Activated T-cell treated with anti-CD3 and anti-CD28 coated beads, Interleukin-2, amount 50 U/mL, for 24 hours (primary cell): ENCODE data around the gene PRKAG2.

Experiments used
- DNase-seq: peaks from one replicate; pipeline ENCODE4 v3.0.0-alpha.2; 2020
- H3K27ac Mint-ChIP-seq: 2 replicates; pipeline ENCODE4 v1.8.0; 2020; ENCODE audit warnings: mild to moderate bottlenecking, mixed read lengths
- H3K27me3 Mint-ChIP-seq: 2 replicates; pipeline ENCODE4 v1.8.0; 2020; ENCODE audit warnings: mixed read lengths
- H3K36me3 Mint-ChIP-seq: 2 replicates; pipeline ENCODE4 v1.8.0; 2020; ENCODE audit warnings: low read depth, mixed read lengths
- H3K4me1 Mint-ChIP-seq: 2 replicates; pipeline ENCODE4 v1.8.0; 2020; ENCODE audit warnings: low read depth, mixed read lengths
- H3K4me3 Mint-ChIP-seq: 2 replicates; pipeline ENCODE4 v1.8.0; 2020; ENCODE audit warnings: mild to moderate bottlenecking, moderate library complexity, mixed read lengths
- H3K9me3 Mint-ChIP-seq: 2 replicates; pipeline ENCODE4 v1.8.0; 2020; ENCODE audit warnings: mixed read lengths

Gene PRKAG2

DNA sequence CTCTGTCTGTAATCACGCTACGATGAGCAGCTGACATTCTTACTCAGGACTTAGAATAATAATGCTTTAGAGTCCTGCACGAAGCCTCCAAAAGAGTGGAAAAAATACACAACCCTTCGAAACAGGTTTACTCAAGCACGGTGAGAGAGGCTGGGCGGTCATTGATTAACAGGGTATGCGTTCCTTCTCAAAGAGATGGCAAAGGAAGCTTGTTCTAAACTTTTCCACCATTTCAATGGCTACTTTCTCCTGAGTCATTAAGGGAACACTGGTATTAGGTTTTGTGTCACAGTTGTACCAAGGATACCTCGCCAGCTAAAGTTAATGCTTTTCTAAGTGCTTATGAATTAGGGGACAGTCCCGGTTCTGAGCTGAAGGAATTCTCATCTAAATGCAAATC, 215.3 kb downstream of the PRKAG2 start:
- Mint-ChIP-seq H3K27me3 (no peaks in the 10 kb centered on the region), H3K9me3 (no peaks in the 10 kb centered on the region), H3K27ac (no peak overlapping the region), H3K36me3 (no peaks in the 10 kb centered on the region), H3K4me1 (no peaks in the 10 kb centered on the region), H3K4me3 (no peak overlapping the region)
- no peak for DNase-seq

DNA sequence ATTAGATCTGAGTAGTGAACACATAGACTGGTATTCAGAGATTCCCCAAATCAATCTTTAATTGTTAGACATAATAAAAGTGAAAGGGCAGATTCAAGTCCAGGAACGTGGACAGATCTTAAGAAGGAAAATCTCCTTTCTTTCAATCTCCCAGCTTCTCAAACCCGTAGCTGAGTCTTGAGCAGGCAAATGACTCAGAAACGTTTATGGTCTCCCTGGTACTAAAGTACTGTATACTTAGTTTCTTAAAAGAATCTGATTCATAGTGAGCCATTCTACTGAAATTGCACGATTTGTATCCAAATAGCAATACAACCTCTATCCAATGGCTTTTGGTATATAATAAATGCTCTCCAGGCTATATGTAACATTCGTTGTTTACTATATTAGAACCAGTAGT, 216.8 kb downstream of the PRKAG2 start:
- no peak overlapping the region for H3K27ac Mint-ChIP-seq
- no peaks in the 10 kb centered on the region for H3K4me1 Mint-ChIP-seq
- no peaks in the 10 kb centered on the region for H3K9me3 Mint-ChIP-seq
- no peak overlapping the region for H3K4me3 Mint-ChIP-seq
- no peaks in the 10 kb centered on the region for H3K27me3 Mint-ChIP-seq
- DNase-seq: no peak
- H3K36me3 Mint-ChIP-seq: no peaks in the 10 kb centered on the region

- H3K4me3 Mint-ChIP-seq: no peak overlapping the region
- H3K9me3 Mint-ChIP-seq: no peaks in the 10 kb centered on the region
- no peak overlapping the region for H3K27ac Mint-ChIP-seq
- no peaks in the 10 kb centered on the region for H3K4me1 Mint-ChIP-seq
- DNase-seq: no peak
- H3K36me3 Mint-ChIP-seq: no peaks in the 10 kb centered on the region
- no peaks in the 10 kb centered on the region for H3K27me3 Mint-ChIP-seq
These were observed 217.7 kb downstream of the PRKAG2 start for GRCh38 chr7:151659219-151659618.

DNA sequence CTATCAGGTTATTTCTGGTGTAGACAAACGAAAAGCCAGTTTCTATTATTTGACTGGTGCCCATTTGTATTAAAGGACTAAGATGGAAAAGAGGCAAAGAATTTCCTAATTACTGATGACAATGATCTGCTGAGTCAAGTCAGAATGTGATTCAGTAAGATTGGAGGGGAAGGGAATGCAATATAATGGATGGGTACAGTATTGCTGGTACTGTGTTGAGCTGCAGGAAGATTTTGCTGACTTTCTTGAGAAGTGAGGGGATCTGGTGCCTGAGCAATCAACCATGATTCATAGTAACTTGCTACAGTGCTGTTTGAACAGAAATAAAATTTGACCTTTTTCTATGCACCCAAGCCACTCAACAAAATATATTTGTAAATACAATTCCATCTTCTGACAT, 218.1 kb downstream of the PRKAG2 start:
- H3K27me3 Mint-ChIP-seq: no peaks in the 10 kb centered on the region
- no peaks in the 10 kb centered on the region for H3K9me3 Mint-ChIP-seq
- no peak overlapping the region for H3K27ac Mint-ChIP-seq
- no peak for DNase-seq
- H3K4me1 Mint-ChIP-seq: no peaks in the 10 kb centered on the region
- H3K36me3 Mint-ChIP-seq: no peaks in the 10 kb centered on the region
- H3K4me3 Mint-ChIP-seq: no peak overlapping the region

GRCh38 chr7:151657173-151657572, 219.7 kb downstream of the PRKAG2 start:
- no peak for DNase-seq
- Mint-ChIP-seq H3K27ac (no peak overlapping the region), H3K4me3 (no peak overlapping the region), H3K9me3 (no peaks in the 10 kb centered on the region), H3K36me3 (no peaks in the 10 kb centered on the region), H3K4me1 (no peaks in the 10 kb centered on the region), H3K27me3 (no peaks in the 10 kb centered on the region)

DNA sequence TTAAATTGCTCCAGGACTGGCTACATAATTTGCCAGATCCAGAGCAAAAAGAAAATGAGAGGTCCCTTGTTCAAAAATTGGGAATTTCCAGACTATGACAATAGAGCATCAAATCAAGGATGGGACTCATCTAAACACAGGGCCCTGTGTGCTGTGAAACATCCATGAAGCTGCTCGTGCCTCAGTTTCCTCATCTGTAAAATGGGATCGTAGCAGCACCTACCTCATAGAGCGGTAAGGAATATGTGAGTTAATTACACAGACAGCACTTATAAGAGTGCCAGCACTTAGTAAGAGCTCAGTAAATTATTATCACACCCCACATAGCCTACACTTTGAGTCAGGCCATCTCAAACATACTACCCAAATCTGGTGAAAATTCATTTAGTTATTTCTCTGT, 221.4 kb downstream of the PRKAG2 start:
- Mint-ChIP-seq H3K36me3 (no peaks in the 10 kb centered on the region), H3K4me3 (no peak overlapping the region), H3K4me1 (peaks cover 3% of the 10 kb centered on the region), H3K27ac (no peak overlapping the region), H3K27me3 (no peaks in the 10 kb centered on the region), H3K9me3 (no peaks in the 10 kb centered on the region)
- no peak for DNase-seq

GRCh38 chr7:151652111-151652510, 224.8 kb downstream of the PRKAG2 start:
- H3K9me3 Mint-ChIP-seq: no peaks in the 10 kb centered on the region
- no peaks in the 10 kb centered on the region for H3K27me3 Mint-ChIP-seq
- H3K27ac Mint-ChIP-seq: no peak overlapping the region
- H3K4me1 Mint-ChIP-seq: peaks cover 3% of the 10 kb centered on the region
- no peak for DNase-seq
- no peak overlapping the region for H3K4me3 Mint-ChIP-seq
- no peaks in the 10 kb centered on the region for H3K36me3 Mint-ChIP-seq

DNA sequence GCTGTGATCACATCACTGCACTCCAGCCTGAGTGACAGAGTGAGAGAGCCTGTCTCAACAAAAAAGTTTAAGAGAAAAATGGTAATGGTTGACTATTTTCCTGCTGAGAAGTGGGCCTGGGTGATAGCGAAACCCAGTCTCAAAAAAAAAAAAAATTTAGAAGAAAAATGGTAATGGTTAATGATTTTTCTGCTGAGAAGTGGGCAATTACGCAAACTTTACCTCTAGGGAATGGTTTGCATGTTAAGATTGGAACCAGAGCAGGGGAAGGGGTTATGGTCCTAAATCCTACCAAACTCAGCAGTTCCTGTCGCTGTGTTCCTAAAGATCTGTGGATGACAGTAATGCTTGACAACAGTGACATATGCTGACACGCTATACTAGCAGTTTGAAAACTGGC, 226.8 kb downstream of the PRKAG2 start:
- H3K27me3 Mint-ChIP-seq: no peaks in the 10 kb centered on the region
- no peak overlapping the region for H3K27ac Mint-ChIP-seq
- H3K36me3 Mint-ChIP-seq: peaks cover 2% of the 10 kb centered on the region
- no peaks in the 10 kb centered on the region for H3K9me3 Mint-ChIP-seq
- DNase-seq: no peak
- peaks cover 3% of the 10 kb centered on the region for H3K4me1 Mint-ChIP-seq
- no peak overlapping the region for H3K4me3 Mint-ChIP-seq

- H3K4me3 Mint-ChIP-seq: no peak overlapping the region
- no peak for DNase-seq
- H3K27me3 Mint-ChIP-seq: no peaks in the 10 kb centered on the region
- H3K36me3 Mint-ChIP-seq: peaks cover 2% of the 10 kb centered on the region
- H3K9me3 Mint-ChIP-seq: no peaks in the 10 kb centered on the region
- H3K27ac Mint-ChIP-seq: no peak overlapping the region
- peaks cover 7% of the 10 kb centered on the region for H3K4me1 Mint-ChIP-seq
These were observed 228.5 kb downstream of the PRKAG2 start for GRCh38 chr7:151648429-151648828.

DNA sequence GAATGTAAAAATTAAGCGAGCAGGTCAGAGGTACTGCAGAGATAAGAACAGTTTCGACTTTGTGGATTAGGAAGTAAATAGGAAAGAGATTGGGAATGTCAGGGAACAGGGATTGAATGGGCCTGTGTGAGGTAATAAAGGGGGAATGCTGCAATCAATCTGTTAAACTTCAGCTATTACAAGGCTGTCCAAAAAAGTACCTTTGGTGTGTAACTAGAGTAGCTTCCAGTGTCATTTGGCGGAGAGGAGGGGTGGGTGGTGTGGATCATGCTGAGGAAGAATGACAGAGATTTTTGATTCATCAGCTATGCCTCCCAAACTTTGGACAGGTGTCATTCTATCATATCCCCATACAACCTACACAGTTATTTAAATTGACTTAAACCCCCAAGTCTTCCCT, 229.0 kb downstream of the PRKAG2 start:
- no peak for DNase-seq
- no peaks in the 10 kb centered on the region for H3K9me3 Mint-ChIP-seq
- H3K36me3 Mint-ChIP-seq: peaks cover 2% of the 10 kb centered on the region
- no peak overlapping the region for H3K27ac Mint-ChIP-seq
- H3K4me1 Mint-ChIP-seq: peaks cover 7% of the 10 kb centered on the region
- no peaks in the 10 kb centered on the region for H3K27me3 Mint-ChIP-seq
- no peak overlapping the region for H3K4me3 Mint-ChIP-seq

GRCh38 chr7:151647006-151647405, 229.9 kb downstream of the PRKAG2 start:
- H3K27me3 Mint-ChIP-seq: no peaks in the 10 kb centered on the region
- no peaks in the 10 kb centered on the region for H3K9me3 Mint-ChIP-seq
- peaks cover 2% of the 10 kb centered on the region for H3K36me3 Mint-ChIP-seq
- H3K27ac Mint-ChIP-seq: no peak overlapping the region
- DNase-seq: no peak
- peaks cover 7% of the 10 kb centered on the region for H3K4me1 Mint-ChIP-seq
- no peak overlapping the region for H3K4me3 Mint-ChIP-seq

DNA sequence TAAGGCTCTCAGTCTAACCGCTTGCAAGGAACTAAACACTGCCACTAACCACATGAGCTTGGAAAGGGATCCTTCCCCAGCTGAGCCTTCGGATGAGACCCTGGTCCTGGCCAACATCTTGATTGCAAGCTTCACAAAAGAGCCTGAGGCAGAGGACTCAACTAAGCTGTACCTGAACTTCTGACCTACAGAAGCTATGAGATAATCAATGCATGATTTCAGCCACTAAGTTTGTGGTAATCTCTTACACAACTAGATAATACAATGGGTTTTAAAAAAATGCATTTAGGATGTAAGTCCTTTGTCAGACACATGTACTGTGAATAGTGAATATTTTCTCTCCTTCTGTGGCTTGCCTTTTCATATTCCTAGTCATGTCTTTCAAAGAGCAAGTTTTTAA, 231.6 kb downstream of the PRKAG2 start:
- H3K4me3 Mint-ChIP-seq: no peak overlapping the region
- H3K27ac Mint-ChIP-seq: no peak overlapping the region
- no peak for DNase-seq
- peaks cover 2% of the 10 kb centered on the region for H3K36me3 Mint-ChIP-seq
- H3K4me1 Mint-ChIP-seq: peaks cover 8% of the 10 kb centered on the region
- no peaks in the 10 kb centered on the region for H3K9me3 Mint-ChIP-seq
- H3K27me3 Mint-ChIP-seq: no peaks in the 10 kb centered on the region

DNA sequence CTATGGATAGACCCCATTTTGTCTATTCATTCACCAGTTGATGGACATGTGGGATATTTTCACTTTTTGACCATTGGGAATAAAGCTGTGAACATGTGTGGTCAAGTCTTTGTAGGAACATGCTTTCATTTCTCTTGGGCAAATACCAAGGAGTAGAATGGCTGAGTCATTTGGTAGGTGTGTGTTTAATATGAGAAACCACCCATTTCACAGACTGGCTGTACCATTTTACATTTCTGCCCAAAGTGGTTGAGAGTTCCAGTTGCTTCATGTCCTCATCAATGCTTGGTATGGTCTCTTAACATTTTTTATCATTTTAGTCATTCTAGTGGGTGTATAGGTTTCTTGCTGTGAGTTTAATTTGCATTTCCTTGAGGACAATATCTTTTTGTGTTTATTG, 232.4 kb downstream of the PRKAG2 start:
- no peak overlapping the region for H3K4me3 Mint-ChIP-seq
- DNase-seq: no peak
- no peaks in the 10 kb centered on the region for H3K27me3 Mint-ChIP-seq
- H3K36me3 Mint-ChIP-seq: peaks cover 2% of the 10 kb centered on the region
- H3K4me1 Mint-ChIP-seq: peaks cover 8% of the 10 kb centered on the region
- no peak overlapping the region for H3K27ac Mint-ChIP-seq
- H3K9me3 Mint-ChIP-seq: no peaks in the 10 kb centered on the region

DNA sequence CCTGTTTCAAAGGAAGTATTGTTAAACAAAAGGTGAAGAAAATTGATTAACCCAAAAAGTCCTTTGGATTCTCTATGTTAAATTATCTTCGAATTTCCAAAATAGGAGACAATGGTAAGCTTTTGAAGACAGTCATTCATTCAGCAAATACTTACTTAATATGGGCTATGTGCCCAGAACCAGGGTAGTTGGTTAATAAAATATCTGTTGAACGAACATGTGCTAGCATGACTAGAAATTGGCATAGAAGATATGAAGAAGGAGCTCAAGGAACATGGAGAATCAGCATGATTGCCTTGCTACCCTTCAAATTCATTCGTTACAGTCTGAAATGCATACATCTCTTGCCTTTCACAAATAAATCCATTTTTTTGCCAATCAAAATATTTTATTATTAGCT, 234.2 kb downstream of the PRKAG2 start:
- H3K4me1 Mint-ChIP-seq: peaks cover 8% of the 10 kb centered on the region
- no peak overlapping the region for H3K27ac Mint-ChIP-seq
- H3K4me3 Mint-ChIP-seq: no peak overlapping the region
- H3K36me3 Mint-ChIP-seq: peaks cover 2% of the 10 kb centered on the region
- H3K9me3 Mint-ChIP-seq: no peaks in the 10 kb centered on the region
- no peaks in the 10 kb centered on the region for H3K27me3 Mint-ChIP-seq
- DNase-seq: no peak

- no peak for DNase-seq
- H3K27me3 Mint-ChIP-seq: no peaks in the 10 kb centered on the region
- H3K4me1 Mint-ChIP-seq: peaks cover 8% of the 10 kb centered on the region
- no peaks in the 10 kb centered on the region for H3K36me3 Mint-ChIP-seq
- H3K4me3 Mint-ChIP-seq: no peak overlapping the region
- no peak overlapping the region for H3K27ac Mint-ChIP-seq
- no peaks in the 10 kb centered on the region for H3K9me3 Mint-ChIP-seq
These were observed 235.3 kb downstream of the PRKAG2 start for GRCh38 chr7:151641587-151641986.

GRCh38 chr7:151637781-151638261, 239.1 kb downstream of the PRKAG2 start:
- H3K4me3 Mint-ChIP-seq: no peak overlapping the region
- H3K4me1 Mint-ChIP-seq: peaks cover 13% of the 10 kb centered on the region
- H3K9me3 Mint-ChIP-seq: no peaks in the 10 kb centered on the region
- H3K27ac Mint-ChIP-seq: no peak overlapping the region
- H3K36me3 Mint-ChIP-seq: no peaks in the 10 kb centered on the region
- no peak for DNase-seq
- no peaks in the 10 kb centered on the region for H3K27me3 Mint-ChIP-seq
